Endothelial cell (in vitro differentiated cells): ENCODE data around the gene PRRC1. TPM values are rescaled to one million over a fixed set of nuclear protein-coding genes. Genes with fewer than 3 reads are reported as not detected.

Source experiments
- DNase-seq: peaks from one replicate; pipeline ENCODE4 v3.0.0; 2021; ENCODE audit warnings: low spot score
- H3K27ac Mint-ChIP-seq: one replicate; pipeline ENCODE4 v1.8.0; 2021; ENCODE audit warnings: mixed read lengths, inconsistent platforms; ENCODE audit not compliant: unreplicated experiment
- H3K27me3 Mint-ChIP-seq: one replicate; pipeline ENCODE4 v1.8.0; 2021; ENCODE audit warnings: mild to moderate bottlenecking, moderate library complexity, mixed read lengths, inconsistent platforms; ENCODE audit not compliant: unreplicated experiment
- H3K36me3 Mint-ChIP-seq: one replicate; pipeline ENCODE4 v1.8.0; 2021; ENCODE audit warnings: mild to moderate bottlenecking, low read depth, mixed read lengths, inconsistent platforms; ENCODE audit not compliant: unreplicated experiment
- H3K4me1 Mint-ChIP-seq: one replicate; pipeline ENCODE4 v1.8.0; 2021; ENCODE audit warnings: mild to moderate bottlenecking, mixed read lengths, inconsistent platforms; ENCODE audit not compliant: unreplicated experiment
- H3K4me3 Mint-ChIP-seq: one replicate; pipeline ENCODE4 v1.8.0; 2021; ENCODE audit warnings: mild to moderate bottlenecking, mixed read lengths, inconsistent platforms; ENCODE audit not compliant: unreplicated experiment
- H3K9me3 Mint-ChIP-seq: one replicate; pipeline ENCODE4 v1.8.0; 2021; ENCODE audit warnings: mixed read lengths, inconsistent platforms; ENCODE audit not compliant: unreplicated experiment
- total RNA-seq: library from RNA; stranded (reverse); fragmentation: NEBNext Ultra II Directional; extraction: Animal tissue kit (Norgen Biotek cat#: 25700); gene quantifications from one replicate; pipeline ENCODE4 v1.2.1, GENCODE V29; 2021; ENCODE audit not compliant: unreplicated experiment
- TF ChIP-seq, protein P1 (sequence below): fragments of 200-600 bp; sonication (generic); IDR thresholded peaks from one replicate; pipeline ENCODE4 v1.5.0; 2021; ENCODE audit warnings: antibody characterized with exemption; ENCODE audit not compliant: unreplicated experiment

The PRRC1 gene
- total RNA-seq, 1 donor from 2014 or later, result 61.1 TPM

DNA sequence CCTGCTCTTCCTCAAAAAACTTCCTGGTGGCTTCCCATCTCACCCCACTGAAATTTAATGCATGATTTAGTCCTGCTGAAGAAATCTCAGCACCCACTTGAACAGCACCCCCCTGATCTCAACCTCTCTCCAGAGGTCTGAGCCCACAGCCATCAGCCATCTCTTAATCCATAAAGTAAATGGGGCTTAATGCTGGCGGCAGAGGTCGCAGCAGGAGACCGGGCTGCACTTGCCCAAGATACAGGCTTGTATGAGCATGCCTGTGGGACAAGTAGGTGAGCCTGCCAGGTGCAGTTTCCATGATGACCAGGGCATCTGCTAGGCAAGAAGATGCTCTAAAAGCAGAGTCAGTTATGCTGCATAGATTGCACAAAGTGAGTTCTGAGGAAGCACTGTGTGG, 79.1 kb downstream of the PRRC1 start:
- no peak overlapping the region for H3K4me3 Mint-ChIP-seq
- no peaks in the 10 kb centered on the region for H3K36me3 Mint-ChIP-seq
- TF ChIP-seq, protein P1, sequence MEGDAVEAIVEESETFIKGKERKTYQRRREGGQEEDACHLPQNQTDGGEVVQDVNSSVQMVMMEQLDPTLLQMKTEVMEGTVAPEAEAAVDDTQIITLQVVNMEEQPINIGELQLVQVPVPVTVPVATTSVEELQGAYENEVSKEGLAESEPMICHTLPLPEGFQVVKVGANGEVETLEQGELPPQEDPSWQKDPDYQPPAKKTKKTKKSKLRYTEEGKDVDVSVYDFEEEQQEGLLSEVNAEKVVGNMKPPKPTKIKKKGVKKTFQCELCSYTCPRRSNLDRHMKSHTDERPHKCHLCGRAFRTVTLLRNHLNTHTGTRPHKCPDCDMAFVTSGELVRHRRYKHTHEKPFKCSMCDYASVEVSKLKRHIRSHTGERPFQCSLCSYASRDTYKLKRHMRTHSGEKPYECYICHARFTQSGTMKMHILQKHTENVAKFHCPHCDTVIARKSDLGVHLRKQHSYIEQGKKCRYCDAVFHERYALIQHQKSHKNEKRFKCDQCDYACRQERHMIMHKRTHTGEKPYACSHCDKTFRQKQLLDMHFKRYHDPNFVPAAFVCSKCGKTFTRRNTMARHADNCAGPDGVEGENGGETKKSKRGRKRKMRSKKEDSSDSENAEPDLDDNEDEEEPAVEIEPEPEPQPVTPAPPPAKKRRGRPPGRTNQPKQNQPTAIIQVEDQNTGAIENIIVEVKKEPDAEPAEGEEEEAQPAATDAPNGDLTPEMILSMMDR, result no peak
- H3K9me3 Mint-ChIP-seq, result no peaks in the 10 kb centered on the region
- H3K27ac Mint-ChIP-seq, result no peak overlapping the region
- peaks cover 22% of the 10 kb centered on the region for H3K4me1 Mint-ChIP-seq
- DNase-seq, result no peak
- peaks cover 3% of the 10 kb centered on the region for H3K27me3 Mint-ChIP-seq

DNA sequence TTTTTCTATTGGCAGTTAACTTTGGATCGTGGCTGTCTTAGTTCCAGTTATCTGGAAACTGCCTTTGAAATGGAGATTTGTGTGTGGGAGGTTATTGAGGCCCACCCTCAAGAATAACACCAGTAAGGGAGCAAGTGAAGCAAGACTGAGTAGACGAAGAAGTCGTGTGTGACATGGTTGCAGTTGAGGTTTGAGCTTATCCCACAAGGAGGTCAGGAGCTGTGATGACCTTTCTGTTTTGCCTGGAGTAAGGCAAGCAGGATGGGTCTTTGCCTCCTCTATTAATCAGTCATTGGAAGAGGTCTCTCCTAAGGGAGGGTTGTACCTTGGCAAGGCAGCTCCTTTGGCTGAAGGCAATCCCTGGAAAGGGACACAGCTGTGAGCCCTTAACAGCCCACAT, 81.9 kb downstream of the PRRC1 start:
- no peak for DNase-seq
- Mint-ChIP-seq H3K4me1 (peaks cover 32% of the 10 kb centered on the region), H3K36me3 (no peaks in the 10 kb centered on the region), H3K4me3 (no peak overlapping the region), H3K9me3 (no peaks in the 10 kb centered on the region), H3K27me3 (peaks cover 3% of the 10 kb centered on the region), H3K27ac (no peak overlapping the region)
- TF ChIP-seq, protein P1, result no peak

DNA sequence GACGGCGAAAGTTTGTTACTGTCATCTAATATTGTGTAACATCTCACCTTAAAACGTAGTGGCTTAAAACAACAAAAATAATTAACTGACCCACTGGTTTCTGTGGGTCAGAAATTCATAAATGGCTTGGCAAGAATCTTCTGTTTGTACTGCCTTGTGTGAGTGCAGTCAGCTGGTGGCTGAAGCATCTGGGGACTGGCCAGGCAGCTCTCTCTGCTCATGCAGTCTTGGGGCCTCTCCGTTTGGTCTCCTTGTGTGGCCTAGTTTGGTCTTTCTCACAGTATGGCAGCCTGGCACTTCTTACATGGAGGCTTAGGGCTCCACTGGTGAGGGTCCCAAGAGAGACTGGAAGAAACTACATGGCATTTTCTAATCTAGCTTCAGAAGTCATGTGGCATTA, 82.4 kb downstream of the PRRC1 start:
- Mint-ChIP-seq H3K27ac (no peak overlapping the region), H3K27me3 (peaks cover 3% of the 10 kb centered on the region)

DNA sequence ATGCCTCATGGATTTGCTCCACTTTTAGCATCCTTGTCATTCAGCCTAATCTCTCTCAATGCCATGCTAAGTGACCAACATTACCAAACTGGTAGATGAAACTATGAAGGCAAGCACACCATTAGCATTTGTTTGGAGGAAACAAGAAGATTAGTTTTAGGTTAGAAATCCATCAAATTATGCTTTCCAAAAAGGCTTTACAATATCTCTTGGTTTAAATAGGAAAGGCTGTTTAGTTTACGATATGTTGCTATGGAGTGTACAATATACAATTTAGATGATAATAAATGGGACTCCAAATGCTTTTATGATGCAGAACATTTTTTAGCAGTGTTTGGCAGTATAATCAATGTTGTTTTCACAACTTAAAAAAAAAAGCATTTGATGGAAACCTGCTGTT, 83.7 kb downstream of the PRRC1 start:
- Mint-ChIP-seq H3K4me1 (peaks cover 37% of the 10 kb centered on the region), H3K27me3 (peaks cover 3% of the 10 kb centered on the region), H3K27ac (no peak overlapping the region), H3K36me3 (no peaks in the 10 kb centered on the region), H3K9me3 (no peaks in the 10 kb centered on the region), H3K4me3 (no peak overlapping the region)
- TF ChIP-seq, protein P1, result no peak
- DNase-seq, result no peak

More for the DNA sequence above, 82.4 kb downstream of the PRRC1 start:
- H3K36me3 Mint-ChIP-seq, result no peaks in the 10 kb centered on the region
- H3K4me1 Mint-ChIP-seq, result peaks cover 33% of the 10 kb centered on the region
- H3K4me3 Mint-ChIP-seq, result no peak overlapping the region
- TF ChIP-seq, protein P1, result no peak
- no peak for DNase-seq
- no peaks in the 10 kb centered on the region for H3K9me3 Mint-ChIP-seq

DNA sequence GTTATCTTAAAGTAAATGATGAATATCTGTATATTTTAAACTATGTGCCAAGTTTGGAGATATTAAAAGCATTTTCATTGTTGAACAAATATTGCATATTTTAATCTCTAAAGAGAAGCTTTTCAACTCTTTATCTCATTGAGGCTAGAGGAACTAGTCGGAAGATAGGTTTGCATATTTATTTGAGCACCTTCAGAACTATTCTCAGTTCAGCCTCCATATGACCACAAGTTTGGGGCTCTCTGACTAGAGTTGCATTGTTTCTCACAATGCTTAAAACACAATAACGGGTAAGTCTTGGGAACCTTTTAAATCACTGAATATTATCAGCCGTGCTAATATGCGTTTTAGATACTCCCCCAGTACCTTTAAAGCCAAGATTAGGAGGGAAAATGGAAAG, 84.2 kb downstream of the PRRC1 start:
- Mint-ChIP-seq H3K4me3 (no peak overlapping the region), H3K27me3 (peaks cover 3% of the 10 kb centered on the region), H3K36me3 (no peaks in the 10 kb centered on the region), H3K27ac (no peak overlapping the region), H3K4me1 (peaks cover 33% of the 10 kb centered on the region), H3K9me3 (no peaks in the 10 kb centered on the region)
- DNase-seq, result no peak
- TF ChIP-seq, protein P1, result no peak
